Stomach (tissue), 4 donors: Measurements from ENCODE around the gene PRKN.

Experiments used
- EP300 ChIP-seq: sonication (generic); formaldehyde crosslinking; IDR thresholded peaks from one replicate; pipeline ENCODE4 v1.6.1; 2017; ENCODE audit warnings: antibody characterized with exemption
- POLR2A ChIP-seq, 4 donors: fragments of 450-650 bp; IDR thresholded peaks; one replicate each; pipeline ENCODE4 v1.6.1; 2016; ENCODE audit warnings: antibody characterized with exemption in 4 of 4, control low read depth in 2 of 4, mild to moderate bottlenecking in 1 of 4, moderate library complexity in 1 of 4
- POLR2AphosphoS5 ChIP-seq, 3 donors: sonication (generic); formaldehyde crosslinking; IDR thresholded peaks; one replicate each; pipeline ENCODE4 v1.6.1; 2016; ENCODE audit warnings: antibody characterized with exemption in 3 of 3
- TF ChIP-seq, protein P1 (sequence below), 7 experiments: fragments of 450-650 bp in 4 of 7; fragments of 200-600 bp in 3 of 7; sonication (generic) in 3 of 7; IDR thresholded peaks; one replicate each; pipeline ENCODE4 v1.5.1; 2016 to 2019; ENCODE audit warnings: antibody characterized with exemption in 7 of 7, control low read depth in 2 of 7, mild to moderate bottlenecking in 1 of 7

DNA sequence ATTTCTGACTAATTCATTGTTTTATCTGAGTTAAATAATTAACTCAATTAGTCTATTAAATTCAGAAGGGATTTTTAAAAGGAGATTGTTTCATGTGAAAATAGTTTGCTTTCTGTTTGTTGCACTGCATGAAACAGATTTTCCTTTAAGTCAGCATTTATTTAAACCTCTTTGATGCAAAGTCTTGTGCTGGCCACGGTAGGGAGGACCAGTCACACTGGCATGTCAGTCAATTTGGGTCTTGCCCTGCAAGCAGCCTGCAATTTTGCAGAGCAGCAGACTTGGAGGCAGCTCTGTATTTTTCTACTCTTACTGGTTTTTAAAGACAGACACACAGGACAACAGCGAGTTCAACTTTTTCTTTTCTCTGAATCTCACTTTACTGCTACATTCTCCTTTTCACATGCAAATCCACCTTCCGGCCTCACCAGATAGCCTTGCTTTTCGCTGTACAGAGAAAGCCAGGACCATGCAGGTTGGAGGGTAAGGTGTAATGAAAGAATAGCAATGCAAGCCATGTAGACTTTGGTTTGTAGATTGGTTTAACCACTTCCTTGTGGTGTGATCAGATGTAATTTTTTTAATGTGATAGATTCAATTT lies 763.8 kb downstream of the PRKN start:
- no peak for TF ChIP-seq POLR2A (IDR thresholded peaks at IDR 0.05)
- TF ChIP-seq, protein P1, sequence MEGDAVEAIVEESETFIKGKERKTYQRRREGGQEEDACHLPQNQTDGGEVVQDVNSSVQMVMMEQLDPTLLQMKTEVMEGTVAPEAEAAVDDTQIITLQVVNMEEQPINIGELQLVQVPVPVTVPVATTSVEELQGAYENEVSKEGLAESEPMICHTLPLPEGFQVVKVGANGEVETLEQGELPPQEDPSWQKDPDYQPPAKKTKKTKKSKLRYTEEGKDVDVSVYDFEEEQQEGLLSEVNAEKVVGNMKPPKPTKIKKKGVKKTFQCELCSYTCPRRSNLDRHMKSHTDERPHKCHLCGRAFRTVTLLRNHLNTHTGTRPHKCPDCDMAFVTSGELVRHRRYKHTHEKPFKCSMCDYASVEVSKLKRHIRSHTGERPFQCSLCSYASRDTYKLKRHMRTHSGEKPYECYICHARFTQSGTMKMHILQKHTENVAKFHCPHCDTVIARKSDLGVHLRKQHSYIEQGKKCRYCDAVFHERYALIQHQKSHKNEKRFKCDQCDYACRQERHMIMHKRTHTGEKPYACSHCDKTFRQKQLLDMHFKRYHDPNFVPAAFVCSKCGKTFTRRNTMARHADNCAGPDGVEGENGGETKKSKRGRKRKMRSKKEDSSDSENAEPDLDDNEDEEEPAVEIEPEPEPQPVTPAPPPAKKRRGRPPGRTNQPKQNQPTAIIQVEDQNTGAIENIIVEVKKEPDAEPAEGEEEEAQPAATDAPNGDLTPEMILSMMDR (IDR thresholded peaks at IDR 0.05), result no peak
- TF ChIP-seq EP300, result no peak
- TF ChIP-seq POLR2AphosphoS5 (IDR thresholded peaks at IDR 0.05), result no peak
